Stimulated activated CD8-positive, alpha-beta memory T cell treated with anti-CD3 and anti-CD28 coated beads, Interleukin-15, amount 100 ng/mL, for 1 hour (primary cell): Measurements from ENCODE around the gene MAIP1.

Experiments used
- DNase-seq: peaks from one replicate; pipeline ENCODE4 v3.0.0-alpha.2; 2020; ENCODE audit warnings: low read depth

Gene MAIP1

DNA sequence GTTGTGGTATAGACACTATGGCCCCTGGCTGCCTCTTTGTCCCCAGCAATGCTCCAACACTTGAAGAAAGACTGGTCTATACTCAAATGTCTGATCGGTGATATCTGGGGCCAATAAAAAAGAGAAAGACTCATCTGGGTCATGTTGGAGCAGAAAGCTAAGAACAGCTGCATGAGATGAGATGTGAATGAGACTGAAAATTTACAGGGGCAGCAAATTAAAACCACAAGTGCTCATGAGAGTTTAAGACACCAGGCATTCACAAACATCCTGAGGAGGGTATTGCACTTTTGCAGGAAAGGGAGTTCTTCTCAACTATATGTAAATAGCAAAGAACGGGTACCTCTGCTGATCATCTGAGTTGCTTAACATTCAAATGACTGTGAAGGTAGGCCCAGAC lies 36.3 kb downstream of the MAIP1 start:
- no peak for DNase-seq

DNA sequence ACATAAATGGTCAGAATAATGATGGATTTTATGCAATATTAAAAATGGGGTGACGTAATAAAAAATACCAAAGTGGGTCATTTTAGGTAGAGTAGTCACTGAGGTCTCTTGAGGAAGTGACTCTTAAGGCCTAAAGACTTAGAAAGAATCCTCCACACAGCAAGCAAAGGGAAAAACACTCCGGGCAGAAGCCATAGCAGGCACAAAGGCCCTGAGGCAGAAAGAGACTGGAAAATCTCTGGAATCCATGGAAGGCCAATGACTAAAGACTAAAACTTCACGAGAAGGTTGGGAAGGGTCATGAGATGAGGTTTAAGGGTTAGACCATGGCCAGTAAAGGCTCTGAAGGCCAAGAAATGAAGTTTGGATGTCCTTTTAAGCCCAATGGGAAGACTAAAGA lies 36.9 kb downstream of the MAIP1 start:
- DNase-seq: no peak

DNA sequence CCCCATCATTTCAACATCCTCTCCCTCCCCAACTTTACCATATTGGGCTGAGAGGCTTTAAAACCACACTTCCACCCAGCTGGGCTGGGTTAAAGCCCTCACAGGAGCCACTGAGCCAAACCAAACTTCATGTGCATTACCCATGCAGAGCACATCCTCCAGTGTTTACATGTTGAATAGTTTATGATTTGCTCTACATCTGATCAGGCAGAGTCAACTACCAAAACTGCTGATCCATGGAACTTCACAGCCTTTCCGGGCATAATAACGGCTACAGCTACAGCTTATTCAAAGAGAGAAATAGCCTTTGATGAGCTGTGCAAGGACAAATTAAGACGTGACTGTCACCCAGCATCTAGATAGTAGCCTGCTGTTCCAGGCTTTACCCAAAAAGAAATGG lies 39.0 kb downstream of the MAIP1 start:
- DNase-seq: no peak

DNA sequence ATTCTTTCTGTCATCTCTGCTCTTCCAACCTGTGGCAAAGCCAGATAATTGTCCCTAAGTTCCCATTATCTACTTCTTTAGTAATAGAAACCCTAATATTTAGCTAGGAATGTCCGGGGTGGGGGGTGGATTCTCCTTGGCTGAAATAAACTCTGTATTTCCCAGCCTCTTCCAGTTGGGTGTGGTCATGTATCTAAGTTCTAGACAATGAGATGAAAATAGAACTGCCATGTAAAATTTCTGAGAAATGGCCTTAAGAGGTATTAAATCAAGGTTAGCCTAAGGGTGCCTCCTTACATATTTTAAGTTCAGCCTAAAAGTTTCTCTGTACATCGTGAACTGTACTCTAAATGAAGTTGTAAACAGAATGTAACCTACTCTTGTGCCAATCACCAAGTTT lies 39.5 kb downstream of the MAIP1 start:
- no peak for DNase-seq

DNA sequence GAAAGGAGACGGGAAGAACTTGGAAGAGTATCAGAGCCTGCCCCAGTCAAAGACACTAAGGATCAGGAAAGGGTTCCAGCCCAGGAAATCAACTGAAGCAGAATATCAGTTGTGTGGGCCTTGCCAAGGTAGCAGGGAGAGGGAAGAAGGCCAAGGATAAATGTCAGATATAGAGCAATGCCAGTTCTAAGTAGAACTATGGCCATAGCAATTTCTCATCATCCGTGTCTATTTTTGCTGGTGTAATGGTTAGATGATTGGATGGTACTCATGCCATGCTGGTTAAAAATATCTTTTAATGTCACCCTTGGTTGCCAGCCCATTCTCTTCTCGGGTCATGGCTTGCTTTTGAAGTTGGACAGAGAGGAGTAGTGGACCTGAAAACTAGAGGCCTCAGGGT lies 41.9 kb downstream of the MAIP1 start:
- no peak for DNase-seq

DNA sequence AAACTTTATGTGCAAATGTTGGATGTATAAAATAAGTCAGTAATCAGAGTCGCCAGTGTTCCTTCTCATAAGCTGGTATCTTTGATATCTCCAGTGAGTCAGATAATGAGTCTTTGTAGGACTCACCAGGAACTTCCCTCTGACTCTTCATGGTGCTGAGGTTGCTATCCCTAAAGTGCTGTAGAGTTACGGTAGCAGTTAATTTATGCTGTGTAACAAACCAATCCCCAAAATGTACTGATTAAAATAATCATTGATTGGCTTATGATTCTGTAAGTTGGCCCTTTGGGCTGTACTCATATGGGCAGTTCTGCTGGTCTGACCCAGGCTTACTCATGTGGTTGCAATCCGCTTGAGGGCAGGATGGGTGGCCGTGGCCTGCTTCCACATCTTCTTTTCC lies 43.8 kb downstream of the MAIP1 start:
- no peak for DNase-seq

DNA sequence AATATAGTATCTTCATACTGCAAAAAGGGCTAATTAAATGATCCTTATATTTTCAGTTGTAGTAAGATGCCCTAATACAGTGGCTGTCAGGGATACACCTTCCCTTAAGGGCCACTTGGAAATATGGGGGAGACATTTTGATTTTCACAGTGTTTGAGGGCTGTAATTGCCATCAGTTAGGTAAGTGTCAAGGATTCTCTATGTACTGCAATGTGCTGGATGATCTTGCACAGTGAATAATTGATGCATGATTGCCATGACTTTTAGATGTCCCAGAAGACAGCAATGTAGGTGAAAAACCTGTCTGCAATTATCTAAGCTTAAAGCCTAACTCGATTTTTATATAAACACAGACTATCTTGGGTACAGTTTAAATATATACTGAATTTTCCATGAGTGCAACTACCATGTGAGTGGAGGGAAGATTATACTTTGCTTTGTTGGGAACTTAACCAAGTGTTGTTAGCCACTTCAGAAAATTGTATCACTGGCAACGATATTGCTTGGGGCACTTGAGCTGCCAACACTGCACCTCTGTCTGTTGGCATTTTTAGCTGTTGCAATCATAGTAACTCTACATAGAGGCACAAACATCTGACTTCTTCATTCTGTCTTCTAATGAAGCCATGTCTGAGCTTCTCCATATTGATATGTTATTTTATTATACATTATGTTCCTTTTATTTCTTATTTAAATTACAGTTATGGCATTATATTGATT lies 45.2 kb downstream of the MAIP1 start:
- no peak for DNase-seq

DNA sequence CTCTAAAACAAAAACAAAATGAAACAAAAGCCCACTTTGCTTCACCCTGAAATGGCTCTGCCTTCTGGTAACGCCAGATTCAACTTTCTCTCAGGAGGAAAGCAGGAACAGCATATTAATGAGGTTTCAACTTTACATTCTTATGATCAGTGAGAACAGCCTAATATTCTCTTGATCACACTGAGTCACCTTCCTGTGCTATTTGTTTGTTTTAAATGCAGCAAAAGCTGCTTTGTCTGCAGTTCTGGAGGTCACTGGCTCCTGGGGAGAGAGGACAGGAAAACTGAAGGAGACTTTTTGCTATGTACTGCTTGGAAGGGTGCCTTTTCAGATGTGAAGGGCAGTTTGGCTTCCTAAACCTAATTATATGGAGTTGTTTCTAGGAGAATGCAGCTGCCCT lies 48.1 kb downstream of the MAIP1 start:
- DNase-seq: no peak

DNA sequence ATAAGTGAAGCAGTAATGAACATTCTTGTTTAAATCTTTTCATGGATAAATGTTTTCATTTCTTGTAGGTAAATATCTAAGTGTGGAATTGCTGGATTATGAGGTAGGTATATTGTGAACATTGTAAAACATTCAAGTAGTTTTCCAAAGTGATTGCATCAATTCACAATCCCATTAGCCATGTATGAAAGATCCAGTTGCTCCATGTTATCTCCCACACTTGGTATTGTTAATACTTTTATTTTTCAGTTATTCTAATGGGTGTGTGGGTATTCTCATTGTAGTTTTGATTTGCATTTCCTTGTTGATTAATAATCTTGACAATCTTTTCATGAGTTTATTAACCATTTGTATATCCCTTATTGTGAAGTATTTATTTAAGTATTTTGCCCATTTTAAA lies 50.3 kb downstream of the MAIP1 start:
- DNase-seq: no peak

DNA sequence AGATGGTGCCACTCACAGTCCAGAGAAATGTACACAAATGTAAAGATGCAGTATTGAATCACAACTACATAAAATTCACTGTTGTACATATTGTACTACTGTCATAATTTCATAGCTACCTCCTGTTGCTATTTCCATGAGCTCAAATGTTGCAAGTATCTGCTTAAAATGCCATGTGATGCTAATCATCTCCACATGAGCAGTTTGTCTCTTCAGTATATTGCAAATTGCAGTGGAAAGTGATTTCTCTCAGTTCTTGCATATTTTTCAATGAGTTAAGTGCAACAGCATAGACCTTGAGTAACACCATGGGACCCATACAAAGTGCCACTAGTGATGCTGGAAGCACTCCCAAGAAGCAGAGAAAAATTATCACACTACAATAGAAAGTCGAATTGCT lies 51.9 kb downstream of the MAIP1 start:
- no peak for DNase-seq

DNA sequence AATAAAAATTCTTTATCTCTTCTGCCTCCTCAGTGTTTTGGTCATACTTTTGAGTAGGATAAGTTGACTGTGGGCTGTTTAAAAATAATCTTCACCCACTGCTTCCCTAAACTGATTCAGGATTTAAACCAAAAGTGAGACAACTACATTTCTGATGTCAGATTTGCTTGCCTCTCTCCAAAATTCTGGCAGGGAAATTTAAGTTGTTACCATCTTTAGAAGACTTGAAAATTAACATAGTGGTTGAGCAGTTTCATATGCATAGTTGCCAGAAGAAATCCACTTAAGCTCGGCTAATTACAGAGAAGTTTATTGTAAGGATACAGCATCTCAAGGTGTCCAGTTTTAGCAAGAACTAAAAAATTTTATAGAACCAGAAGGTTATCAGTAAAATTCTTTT lies 57.0 kb downstream of the MAIP1 start:
- no peak for DNase-seq
